Kasumi-1 (cell line): ENCODE data around the gene DRD1.
A peak's percentile ranks its signal among the peaks of the same experiment; 100 is the strongest.
"Not testable (repeated sequence)": the region's sequence is repeated elsewhere in the genome, so short reads cannot be mapped to it uniquely, and the experiment has no call there.

Experiments used
- DNase-seq, 2 experiments: peaks; one replicate each; lab custom pipeline; 2025; lab: John Stamatoyannopoulos, UW

DRD1 gene

DNA sequence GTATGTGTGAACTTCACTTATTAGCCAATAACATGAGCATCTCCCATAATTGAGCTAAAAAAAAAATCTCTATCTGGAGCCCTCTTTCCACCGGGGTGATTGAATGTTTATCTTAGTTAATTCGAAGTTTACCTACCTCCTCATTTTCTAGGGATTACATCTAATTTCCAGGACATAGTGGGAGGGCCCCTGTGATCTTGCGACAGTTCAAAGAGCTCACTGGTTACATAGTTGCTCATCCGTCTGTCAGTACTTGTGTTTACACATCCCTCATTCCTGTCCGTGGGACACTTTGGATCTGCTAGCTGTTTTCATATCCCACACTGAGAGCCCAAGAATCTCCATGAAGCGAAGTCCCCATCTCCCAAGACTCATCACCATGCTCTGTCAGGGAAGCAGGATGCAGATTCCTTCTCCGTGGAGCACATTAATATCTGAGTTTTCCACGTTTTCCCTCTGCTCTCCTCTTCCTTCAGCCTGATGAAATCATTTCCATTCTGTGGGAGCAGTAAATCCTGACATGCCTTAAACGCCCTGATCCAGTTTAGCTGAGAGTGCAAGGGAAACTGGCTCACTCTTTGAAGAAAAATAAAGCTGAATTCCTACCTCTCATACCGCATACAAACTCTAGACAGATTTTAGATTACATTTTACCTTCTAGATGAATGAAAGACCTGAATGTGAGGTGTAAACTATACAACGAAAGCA, 24.2 kb upstream of the DRD1 start:
- no peak for DNase-seq

DNA sequence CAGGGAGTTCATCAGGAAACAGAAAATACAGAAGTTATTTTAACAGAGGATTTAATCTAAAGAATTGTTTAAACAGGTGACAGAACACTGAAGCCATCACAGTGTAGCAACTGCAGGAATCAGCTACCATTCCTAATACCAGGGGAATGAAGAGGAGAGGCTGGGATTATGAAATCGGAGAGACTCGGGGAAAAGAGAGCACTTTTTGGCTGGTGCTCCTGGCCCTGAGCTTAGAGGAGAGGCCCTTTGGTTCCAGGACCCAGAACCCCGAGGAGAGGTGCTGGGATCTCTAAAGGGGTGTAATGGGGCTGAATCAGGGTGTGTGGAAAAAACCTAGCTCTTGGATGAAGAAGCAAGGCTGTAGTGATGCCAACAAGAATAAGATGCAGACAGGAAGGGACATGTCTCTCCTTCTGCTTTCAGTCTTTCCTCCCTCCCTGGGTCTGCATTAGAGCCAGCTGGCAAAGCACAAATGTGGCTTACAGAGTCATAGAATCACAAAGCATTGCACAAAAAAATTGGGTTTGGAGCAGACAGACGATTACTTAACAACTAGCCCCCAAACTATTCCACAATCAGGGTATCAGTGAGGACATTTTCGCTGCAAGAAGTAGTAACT, 22.8 kb upstream of the DRD1 start:
- DNase-seq: no peak

DNA sequence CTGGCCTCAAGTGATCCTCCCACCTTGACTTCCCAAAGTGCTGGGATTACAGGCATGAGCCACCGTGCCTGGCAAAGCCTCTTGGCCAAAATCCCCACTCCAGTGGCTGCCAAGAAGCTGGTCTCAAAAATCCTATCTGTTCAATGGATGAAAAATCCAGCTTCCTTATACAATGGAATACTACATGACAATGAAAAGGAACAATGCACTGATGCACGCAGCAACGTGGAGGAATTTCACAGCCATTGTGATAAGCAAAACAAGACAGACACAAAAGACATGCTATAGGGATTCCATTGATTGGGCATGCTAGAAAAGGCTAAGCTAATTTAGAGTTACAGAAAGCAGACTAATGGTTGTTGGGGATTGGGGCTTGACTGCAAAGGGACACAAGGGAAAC, 21.3 kb upstream of the DRD1 start:
- no peak for DNase-seq

DNA sequence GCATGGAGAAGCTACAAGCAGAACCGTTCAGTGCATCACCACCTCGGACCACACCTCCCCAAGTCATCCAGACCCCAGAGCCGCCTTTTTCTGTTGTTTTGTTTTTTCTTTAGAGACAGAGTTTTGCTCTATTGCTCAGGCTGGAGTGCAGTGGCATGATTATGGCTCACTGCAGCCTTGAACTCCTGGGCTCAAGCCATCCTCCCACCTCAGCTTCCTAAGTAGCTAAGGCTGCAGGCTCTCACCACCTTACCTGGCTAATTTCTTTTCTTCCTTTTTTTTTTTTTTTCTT, 20.9 kb upstream of the DRD1 start:
- no peak for DNase-seq

DNA sequence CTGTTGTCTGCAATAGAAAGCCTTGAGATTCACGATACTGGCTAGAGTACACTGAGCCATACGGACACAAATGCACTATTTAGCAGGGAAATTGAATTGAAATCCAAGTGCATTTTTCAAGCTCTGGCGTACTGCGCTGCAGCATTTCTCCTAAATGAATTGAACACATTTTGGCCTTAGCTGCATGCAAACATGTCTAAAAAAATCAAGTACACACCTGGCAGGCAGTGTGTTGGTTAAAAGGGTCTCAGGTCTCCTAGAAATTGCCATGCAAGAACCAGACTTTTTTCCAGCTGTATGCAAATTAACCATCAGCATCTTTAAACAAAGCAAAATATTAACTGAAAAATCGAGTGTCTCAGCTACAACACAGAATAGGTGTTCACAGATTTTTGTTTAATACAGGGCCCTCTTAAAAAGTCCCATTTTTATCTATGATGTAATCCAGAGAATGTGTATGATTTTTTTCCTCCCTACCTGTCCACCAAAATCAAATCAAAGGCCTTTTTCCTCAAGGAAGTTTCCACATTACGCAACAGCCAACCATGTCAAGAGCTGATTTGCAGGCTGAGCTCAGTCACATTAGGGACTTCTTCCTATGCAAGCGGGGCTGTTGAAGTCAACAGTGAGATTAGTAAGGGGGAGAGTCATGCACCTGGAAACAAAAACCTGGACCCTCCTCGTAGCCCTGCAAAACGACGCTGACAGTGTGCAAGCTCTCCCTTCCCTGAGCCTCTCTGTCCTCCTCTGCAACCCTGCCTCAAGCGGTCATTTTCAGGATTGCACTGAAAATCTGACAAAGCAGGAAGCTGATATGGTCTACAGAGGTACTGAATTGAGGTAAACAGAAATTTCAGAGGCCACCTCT, 20.3 kb upstream of the DRD1 start:
- DNase-seq: peak; percentile 64 to 68

DNA sequence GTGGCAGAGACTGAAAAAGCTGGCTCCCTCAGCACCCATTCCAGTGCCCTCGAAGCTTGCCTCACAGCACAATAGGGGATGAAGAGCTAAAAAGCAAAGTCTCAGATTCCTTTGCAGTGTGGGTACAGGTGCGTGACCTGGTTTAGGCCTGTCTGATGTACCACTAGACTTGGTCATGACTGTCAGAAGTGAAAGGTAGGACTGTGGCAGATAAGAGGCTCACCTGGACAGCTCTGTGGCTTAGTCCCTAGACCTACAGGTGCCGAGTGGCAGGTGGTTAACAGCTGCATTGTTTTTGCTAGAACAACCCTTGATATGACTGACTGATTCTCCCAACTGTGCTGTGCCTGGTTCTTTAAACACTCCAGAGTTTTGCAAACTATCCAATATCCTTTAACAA, 19.7 kb upstream of the DRD1 start:
- DNase-seq: no peak

DNA sequence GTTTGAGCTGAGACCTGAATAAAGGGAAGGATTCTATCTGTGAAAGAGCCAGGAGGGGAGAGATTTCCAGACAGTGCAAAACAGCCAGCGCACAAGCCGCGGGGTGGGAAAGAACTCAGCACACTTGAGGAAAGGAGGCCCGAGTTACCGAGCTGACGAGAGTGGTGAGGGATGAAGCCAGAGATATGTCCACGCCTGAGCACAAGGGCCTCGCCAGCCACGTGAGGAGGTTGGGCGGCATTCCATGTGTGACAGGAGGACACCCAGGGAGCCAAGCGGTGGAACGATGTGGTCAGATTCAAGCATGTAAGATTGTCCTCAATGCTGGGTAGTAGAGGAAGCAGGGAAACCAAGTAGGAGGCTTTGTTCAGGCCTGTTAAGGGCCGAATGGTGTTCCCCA, 17.4 kb upstream of the DRD1 start:
- DNase-seq: no peak

DNA sequence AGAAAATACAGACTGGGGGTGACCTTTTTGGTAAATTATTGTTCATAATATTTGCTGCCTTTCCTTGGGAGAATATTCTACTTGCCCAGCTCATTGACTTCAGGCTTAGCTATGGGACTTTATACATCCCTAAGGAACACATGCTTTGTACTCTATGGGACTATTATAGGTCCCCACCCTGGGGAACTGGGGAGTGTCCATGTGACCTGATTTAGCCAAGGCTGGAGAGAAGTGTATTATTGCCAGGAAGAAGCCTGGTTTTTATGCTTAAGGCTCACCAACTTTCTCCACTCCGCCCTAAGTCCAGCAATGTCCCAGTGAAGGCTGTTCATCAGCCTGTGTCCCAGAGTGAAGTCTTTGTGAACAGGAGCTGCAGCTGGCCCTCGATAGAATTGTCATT, 16.6 kb upstream of the DRD1 start:
- no peak for DNase-seq

DNA sequence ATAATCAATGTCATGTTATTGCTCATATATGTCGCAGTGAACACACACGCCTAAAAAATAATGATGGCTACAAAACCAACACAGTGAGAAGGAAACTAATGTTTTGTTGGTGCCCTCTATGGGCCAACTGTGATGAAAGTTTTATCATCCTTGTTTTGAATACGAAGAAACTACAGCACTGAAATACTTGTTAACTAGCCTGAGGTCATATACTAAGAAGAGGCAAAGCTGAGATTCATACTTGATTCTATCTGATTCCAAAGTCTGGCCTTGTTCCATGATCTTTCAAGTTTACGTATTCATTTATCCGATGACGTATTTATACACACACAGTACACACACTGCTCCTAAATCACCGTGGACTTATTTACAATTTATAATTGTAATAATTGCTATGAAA, 16.1 kb upstream of the DRD1 start:
- DNase-seq: peak; percentile 30 to 43

DNA sequence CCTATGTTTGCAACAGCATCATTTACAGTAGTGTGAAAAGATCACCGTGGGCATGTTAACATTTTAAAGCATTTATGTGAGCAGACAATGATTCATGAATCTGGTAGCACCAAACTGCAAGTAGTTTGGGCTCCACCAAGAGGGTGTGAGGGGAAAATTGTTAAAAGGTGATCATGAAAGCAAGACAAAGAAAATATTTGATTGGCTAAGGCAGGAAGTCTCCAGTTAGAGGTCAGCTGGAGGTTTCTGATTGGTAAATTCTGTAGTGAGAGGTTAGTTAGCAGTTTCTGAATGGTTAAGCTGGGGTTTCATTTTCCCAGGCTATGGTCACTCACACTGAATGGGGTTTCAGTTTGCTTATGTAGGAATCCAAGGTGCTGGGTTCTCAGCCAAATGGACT, 13.5 kb upstream of the DRD1 start:
- no peak for DNase-seq

DNA sequence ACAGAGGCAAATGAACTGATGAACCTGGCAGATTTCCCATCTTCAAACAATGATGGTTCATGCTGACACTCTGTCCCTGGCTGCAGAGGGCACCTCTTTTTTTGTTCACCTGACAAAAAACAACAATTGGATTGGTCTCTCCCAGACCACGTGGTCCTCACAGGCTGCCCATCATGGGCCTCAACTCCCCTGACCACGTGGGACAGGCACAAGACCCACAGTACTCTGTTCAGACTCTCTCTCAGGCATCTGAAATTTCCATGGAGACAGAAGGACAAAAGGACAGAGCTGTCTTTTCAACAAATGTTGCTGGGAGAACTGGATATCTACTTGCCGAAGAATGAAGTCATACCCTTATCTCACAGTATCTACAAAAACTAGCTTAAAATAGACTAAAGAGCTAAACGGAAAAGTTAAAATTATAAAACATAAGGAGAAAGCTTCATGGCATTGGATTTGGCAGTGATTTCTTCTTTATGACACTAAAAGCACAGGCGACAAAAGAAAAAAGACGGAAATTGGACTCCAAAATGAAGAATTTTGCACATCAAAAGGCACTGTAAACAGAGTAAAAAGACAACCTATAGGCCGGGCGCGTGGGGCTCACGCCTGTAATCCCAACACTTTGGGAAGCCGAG, 12.2 kb upstream of the DRD1 start:
- DNase-seq: no peak

DNA sequence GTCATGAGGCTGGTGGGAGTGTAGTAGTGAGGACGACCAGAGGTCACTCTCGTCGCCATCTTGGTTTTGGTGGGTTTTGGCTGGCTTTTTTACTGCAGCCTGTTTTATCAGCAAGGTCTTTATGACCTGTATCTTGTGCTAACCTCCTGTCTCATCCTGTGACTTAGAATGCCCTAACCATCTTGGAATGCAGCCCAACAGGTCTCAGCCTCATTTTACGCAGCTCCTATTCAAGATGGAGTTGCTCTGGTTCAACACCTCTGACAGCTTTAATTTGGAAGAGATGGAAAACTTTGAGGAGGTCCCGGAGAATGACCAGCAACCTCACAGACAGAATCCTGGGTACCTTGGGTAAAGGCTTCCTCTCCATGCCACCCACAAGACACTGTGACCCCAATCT, 10.4 kb upstream of the DRD1 start:
- not testable (repeated sequence) for DNase-seq

DNA sequence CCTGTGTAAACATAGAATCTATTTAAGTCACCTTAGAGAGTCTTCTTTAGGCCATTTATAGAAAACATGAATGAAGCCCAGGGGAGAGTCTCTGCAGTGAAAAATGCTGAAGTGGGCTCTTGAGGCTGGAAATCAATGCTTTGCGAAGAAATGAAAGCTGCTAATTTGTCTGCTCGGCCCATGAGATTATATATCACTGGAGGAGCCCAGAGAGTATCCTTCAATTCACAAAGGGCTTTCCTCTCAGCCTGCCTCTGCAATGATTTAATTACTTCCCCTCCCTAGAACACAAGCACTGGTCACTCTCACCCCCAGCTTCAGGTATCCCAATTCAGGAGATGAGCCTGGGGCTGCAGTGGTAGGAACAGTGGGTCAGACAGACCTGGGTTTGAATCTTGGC, 8.2 kb upstream of the DRD1 start:
- DNase-seq: no peak

DNA sequence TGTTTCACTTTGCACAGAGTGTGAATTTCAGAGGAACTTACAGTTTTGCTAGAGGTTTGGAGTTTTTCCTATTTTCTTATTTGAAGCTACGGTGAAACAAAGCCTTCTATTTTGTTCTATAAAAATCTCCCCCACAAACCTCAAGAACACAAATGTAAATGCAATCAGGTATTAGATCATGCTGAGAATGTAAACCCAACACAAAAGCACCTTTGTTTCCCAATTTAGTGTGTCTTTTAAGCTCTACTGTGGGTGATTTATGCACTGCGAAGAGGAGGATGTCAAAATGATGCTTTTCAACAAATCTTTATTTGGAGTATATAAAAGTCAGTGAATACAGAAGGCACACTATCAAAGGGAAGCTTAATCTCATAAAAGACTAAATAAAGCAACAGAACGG, 4.3 kb upstream of the DRD1 start:
- no peak for DNase-seq

DNA sequence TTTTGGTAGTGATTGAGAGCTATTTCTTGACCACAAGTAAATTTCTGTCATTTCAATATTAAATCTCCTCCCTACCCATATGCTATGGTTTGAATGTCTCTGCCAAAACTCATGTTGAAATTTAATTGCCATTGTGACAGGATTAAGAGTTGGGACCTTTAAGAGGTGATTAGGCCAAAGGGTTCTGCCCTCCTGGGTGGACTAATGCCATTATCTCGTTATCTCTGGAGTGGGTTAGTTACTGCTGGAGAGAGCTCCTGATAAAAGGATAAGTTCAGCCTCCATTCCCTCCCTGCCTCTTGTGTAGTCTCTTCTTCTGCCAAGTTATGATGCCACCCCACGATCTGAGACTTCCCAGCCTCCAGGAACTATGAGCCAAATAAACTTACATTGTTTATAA, 3.6 kb upstream of the DRD1 start:
- DNase-seq: no peak

DNA sequence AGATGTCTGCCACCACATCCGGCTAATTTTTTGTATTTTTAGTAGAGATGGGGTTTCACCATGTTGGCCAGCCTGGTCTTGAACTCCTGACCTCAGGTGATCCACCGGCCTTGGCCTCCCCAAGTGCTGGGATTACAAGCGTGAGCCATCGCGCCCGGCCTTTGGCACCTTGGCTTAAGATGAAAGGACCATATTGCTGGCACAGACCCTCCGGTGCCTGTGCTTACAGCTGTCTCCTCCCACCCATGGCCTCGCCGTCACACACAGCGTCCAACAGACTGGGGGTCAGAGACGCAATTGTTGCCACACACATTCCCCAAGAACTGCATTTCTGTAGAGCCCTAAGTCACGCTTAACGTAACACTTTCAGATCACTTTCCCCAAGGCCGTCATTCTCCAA, 2.4 kb upstream of the DRD1 start:
- not testable (repeated sequence) for DNase-seq

DNA sequence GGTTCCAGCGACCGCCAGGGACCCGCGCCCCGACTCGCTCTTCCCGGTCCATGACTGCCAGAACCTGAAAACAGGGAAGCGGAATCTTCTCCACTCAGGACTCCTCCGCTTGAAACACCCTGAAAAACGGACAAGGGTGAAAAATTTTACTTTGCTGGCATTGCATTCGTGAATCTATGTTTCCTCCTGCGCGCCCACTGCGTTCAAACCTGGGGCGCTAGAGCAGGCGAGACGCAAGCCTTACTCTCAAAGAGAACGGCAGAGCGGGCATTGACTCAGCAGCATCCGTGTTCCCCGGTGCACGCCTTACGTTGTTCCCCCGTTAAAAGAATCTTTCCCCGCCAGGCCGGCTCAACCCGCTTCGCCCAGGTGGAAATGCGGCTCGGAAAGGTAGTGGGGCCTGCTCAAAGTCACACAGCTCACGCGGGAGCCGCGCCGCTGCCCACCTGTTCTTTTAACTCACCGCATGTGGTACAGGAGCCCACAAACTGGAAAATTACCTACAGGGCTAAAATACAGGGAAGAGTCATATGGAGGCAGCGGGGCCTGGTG, 999 bp upstream of the DRD1 start:
- DNase-seq: no peak

DNA sequence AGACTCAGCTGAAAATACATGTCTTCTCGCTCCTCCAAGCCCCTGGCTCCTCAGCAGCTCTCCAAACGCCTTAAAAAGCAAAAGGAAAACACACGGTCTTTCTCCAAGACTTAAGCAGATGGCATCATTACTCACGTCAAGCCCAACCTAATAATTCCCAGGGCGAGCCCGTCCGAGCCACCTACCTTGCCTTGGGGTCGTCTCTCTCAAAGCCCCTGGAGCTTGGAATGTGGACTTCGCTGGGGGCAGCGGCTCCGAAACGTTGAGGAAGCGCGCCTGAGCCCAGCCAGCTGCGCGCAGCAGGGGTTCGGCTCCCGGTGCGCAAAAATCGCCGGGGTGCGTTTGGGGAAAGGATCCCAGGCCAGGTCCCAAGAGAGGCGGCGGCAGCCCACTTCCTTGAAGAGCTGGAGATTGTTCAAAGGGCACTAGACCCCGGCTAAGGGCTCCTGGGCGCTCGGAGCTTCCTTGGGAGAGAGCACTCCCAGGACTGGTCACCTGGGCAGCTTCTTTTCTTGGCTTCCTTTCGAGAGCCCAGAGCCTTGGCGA, 395 bp downstream of the DRD1 start:
- no peak for DNase-seq

DNA sequence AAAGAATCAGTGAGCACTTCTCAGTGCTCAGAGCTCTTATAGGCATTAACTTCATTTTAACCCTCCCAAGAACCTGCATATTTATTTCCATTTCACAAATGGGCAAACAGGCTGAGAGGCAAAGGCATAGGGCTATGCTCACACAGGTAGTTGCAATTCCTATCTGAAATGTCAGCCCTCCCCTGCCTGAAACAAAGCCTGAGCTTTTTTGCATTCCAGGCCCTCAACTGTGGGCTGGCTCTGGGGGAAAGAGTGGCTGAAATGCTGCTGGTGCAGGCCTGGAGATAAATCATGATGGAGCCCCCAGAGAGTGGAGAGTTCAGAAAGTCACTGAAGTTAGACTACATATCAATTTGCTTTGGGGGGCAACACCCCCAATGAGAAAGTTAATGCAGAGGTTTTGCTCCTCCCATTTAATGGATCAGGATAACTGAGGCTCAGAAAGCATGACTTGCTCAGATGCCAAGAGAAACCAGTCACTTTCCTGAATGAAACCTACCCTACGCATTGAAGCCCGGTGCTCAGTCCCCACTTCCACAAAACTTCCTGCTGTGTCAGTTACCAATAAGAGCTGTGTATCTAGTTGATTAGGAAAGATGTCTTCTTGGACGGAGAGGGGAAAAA, 5.6 kb downstream of the DRD1 start:
- no peak for DNase-seq

DNA sequence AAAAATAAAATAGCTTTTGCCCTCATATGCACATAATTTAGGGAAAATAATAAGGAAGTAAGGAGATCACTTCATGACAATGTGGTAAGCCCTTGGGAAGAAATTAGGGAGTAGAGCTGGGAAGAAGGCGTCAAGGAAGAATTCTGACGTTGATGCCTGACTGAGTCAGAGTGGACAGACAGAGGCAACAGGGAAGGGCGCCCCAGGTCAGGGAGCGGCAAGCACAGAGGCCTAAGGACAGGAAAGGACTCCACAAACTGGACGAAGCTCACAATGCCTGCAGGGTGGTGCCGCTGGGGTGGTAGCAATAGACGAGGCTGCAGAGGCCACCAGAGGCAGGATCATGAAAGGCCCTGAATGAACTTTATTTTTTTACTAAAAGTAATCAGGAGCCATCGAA, 7.6 kb downstream of the DRD1 start:
- no peak for DNase-seq

DNA sequence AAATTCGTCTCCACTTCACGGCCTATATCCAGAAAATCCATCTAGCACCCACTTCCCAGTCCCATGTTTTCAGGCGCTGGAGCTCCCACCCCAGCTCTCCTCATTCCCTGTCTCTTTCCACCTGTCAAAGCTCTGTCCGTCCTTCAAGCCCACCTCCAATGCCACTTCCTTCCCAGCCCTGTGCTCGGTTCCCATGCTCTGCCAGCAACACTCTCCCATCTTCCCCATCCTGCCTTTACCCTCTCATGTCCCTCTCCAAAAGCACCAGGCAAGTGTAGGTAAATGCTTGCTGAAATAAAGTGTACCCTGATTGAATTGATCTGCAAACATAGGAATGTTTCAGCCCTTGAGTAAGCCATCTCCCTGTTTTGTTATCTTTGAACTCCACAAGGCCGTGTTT, 9.2 kb downstream of the DRD1 start:
- no peak for DNase-seq

DNA sequence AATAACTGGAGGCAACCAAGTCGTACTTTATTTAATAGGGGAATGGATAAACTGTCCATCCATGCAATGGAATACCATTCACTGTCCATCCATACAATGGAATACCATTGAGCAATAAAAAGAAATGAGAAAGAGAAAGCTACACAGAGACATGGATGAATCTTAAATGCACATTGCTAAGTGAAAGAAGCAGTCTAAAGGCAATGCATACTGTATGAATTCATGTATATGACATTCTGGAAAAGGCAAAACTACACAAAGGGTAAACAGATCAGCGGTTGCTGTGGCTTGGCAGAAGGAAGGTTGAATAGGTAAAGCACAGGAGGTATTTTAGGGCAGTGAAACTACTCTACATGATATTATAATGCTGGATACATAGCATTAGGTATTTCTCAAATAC, 16.2 kb downstream of the DRD1 start:
- DNase-seq: no peak
